MM.1S (cell line): ENCODE data around the gene NBEA.

Source experiments
- EZH2phosphoT487 ChIP-seq: fragments of 300-600 bp; sonication (generic); IDR thresholded peaks from 2 replicates; pipeline ENCODE4 v1.6.1; 2018; ENCODE audit warnings: antibody characterized with exemption, low read length
- TF ChIP-seq, protein P1 (sequence below): fragments of 300-600 bp; sonication (generic); IDR thresholded peaks from 2 replicates; pipeline ENCODE4 v1.5.1; 2016; ENCODE audit warnings: antibody characterized with exemption, low read length, mixed read lengths

- TF ChIP-seq, protein P1, sequence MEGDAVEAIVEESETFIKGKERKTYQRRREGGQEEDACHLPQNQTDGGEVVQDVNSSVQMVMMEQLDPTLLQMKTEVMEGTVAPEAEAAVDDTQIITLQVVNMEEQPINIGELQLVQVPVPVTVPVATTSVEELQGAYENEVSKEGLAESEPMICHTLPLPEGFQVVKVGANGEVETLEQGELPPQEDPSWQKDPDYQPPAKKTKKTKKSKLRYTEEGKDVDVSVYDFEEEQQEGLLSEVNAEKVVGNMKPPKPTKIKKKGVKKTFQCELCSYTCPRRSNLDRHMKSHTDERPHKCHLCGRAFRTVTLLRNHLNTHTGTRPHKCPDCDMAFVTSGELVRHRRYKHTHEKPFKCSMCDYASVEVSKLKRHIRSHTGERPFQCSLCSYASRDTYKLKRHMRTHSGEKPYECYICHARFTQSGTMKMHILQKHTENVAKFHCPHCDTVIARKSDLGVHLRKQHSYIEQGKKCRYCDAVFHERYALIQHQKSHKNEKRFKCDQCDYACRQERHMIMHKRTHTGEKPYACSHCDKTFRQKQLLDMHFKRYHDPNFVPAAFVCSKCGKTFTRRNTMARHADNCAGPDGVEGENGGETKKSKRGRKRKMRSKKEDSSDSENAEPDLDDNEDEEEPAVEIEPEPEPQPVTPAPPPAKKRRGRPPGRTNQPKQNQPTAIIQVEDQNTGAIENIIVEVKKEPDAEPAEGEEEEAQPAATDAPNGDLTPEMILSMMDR, result no peak
- TF ChIP-seq EZH2phosphoT487, result no peak
These were observed 542.3 kb downstream of the NBEA start for GRCh38 chr13:35484384-35484783.
